Measurements from ENCODE around the gene NDOR1.
A peak's percentile ranks its signal among the peaks of the same experiment; 100 is the strongest.

NDOR1 gene

GRCh38 chr9:137164370-137165249, 40.9 kb upstream of the NDOR1 start:
- H3K4me3 Mint-ChIP-seq: no peak overlapping the region
- H3K27ac Mint-ChIP-seq: no peak overlapping the region
- peaks cover 46% of the 10 kb centered on the region for H3K27me3 Mint-ChIP-seq

DNA sequence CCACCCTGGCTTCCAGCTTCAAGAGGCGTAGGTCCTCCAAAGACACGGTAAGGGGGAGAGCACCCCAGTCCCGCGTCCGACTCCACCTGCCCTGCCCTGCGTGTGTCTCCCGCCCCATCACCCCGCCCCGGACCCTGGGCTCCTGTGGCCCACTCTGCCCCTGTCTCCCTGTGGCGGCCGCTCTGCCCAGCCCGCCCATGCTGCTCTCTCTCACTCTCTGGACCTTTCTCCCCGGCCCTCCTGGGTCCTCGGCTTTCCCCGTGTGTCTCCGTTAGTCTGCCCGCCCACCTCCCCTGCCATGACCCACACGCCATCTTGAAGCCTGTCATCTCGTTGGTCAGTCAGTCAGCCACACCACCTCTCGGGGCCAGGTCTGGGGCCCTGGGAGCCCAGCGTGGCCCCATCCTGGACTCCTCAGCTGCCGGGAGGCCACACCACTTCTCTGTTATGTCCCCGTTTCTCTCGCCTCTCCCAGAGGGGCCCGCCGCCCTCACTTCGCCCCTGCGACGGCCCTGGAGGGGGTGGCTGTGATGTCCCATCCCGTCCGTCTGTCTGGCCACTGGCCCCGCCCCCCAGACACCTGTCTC, 40.2 kb upstream of the NDOR1 start:
- no peak overlapping the region for H3K4me3 Mint-ChIP-seq

More at GRCh38 chr9:137164370-137165249, 40.9 kb upstream of the NDOR1 start:
- no peak for DNase-seq
- Mint-ChIP-seq H3K9me3 (no peaks in the 10 kb centered on the region), H3K4me1 (peaks cover 3% of the 10 kb centered on the region), H3K36me3 (ENCODE audit: low read depth) (no peaks in the 10 kb centered on the region)
- no peak for ATAC-seq

DNA sequence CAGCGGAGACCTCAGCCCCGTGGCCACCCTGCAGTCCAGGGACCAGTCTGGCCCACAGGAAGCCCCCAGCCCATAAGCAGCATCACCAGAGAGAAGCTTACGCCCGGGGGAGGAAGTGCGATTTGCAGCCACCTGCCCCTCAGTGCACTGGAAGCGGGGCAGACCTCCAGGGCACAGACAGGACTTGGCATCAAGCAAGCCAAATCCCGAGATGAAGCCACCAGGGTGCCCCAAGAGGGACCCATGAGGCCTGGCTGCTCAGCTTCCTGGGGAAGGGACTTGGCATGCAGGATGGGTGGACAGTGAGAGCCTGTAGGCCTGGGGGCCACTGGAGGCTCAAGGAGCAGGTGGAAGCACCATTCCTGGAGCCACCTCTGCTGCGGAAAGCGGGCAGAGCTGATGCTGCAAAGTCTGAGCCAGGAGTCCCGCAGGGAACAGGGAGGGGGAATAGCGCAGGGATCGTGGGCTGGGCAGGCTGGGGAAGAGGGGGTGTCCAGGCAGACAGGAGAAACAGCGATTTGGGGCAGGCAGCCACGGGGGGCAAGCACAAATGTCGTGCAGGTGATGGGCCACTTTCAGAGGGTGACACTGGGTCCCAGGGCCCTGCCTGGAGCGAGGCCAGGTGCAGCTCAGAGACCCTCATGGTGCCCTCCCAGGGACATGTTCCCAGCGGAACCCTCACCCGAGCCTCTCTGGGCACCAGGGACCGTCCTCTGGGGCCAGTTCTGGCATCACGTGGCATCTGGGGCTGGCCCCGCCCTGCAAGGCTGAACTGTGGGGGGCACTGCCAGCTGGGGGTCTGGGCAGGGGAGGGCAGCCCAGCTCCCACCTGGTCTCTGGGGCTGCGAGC, 38.9 kb upstream of the NDOR1 start:
- Mint-ChIP-seq H3K27ac (no peak overlapping the region), H3K9me3 (no peaks in the 10 kb centered on the region), H3K4me3 (no peak overlapping the region), H3K27me3 (peaks cover 44% of the 10 kb centered on the region), H3K4me1 (peaks cover 3% of the 10 kb centered on the region), H3K36me3 (ENCODE audit: low read depth) (no peaks in the 10 kb centered on the region)
- ATAC-seq (no peak), DNase-seq (no peak)

More for the DNA sequence above, 40.2 kb upstream of the NDOR1 start:
- H3K36me3 Mint-ChIP-seq (ENCODE audit: low read depth): no peaks in the 10 kb centered on the region
- H3K4me1 Mint-ChIP-seq: peaks cover 3% of the 10 kb centered on the region
- ATAC-seq: no peak
- H3K27ac Mint-ChIP-seq: no peak overlapping the region
- peaks cover 46% of the 10 kb centered on the region for H3K27me3 Mint-ChIP-seq
- no peak for DNase-seq
- no peaks in the 10 kb centered on the region for H3K9me3 Mint-ChIP-seq

DNA sequence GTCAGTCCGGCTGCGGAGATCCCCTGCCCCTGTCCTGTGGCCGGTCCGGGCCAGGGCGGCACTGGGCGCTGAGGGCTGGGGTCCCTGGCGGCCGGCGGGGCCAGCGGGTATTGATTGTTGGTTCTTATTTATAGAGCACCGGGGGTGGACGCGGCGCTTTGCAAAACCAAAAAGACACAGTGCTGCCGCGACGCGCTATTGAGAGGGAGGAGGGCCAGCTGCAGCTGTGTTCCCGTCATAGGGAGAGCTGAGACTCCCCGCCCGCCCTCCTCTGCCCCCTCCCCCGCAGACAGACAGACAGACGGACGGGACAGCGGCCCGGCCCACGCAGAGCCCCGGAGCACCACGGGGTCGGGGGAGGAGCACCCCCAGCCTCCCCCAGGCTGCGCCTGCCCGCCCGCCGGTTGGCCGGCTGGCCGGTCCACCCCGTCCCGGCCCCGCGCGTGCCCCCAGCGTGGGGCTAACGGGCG, 38.2 kb upstream of the NDOR1 start:
- H3K27me3 Mint-ChIP-seq: peaks cover 41% of the 10 kb centered on the region
- ATAC-seq (no peak), DNase-seq (no peak)
- H3K9me3 Mint-ChIP-seq: no peaks in the 10 kb centered on the region
- no peaks in the 10 kb centered on the region for H3K36me3 Mint-ChIP-seq (ENCODE audit: low read depth)
- no peak overlapping the region for H3K4me3 Mint-ChIP-seq
- no peak overlapping the region for H3K27ac Mint-ChIP-seq
- peaks cover 3% of the 10 kb centered on the region for H3K4me1 Mint-ChIP-seq

DNA sequence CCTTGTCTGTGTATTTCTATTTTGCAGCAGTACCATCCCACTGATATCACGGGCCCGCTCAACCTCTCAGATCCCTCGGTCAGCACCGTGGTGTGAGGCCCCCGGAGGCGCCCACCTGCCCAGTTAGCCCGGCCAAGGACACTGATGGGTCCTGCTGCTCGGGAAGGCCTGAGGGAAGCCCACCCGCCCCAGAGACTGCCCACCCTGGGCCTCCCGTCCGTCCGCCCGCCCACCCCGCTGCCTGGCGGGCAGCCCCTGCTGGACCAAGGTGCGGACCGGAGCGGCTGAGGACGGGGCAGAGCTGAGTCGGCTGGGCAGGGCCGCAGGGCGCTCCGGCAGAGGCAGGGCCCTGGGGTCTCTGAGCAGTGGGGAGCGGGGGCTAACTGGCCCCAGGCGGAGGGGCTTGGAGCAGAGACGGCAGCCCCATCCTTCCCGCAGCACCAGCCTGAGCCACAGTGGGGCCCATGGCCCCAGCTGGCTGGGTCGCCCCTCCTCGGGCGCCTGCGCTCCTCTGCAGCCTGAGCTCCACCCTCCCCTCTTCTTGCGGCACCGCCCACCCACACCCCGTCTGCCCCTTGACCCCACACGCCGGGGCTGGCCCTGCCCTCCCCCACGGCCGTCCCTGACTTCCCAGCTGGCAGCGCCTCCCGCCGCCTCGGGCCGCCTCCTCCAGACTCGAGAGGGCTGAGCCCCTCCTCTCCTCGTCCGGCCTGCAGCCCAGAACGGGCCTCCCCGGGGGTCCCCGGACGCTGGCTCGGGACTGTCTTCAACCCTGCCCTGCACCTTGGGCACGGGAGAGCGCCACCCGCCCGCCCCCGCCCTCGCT, 37.5 kb upstream of the NDOR1 start:
- no peak for DNase-seq
- Mint-ChIP-seq H3K9me3 (no peaks in the 10 kb centered on the region), H3K36me3 (ENCODE audit: low read depth) (no peaks in the 10 kb centered on the region), H3K27ac (no peak overlapping the region), H3K4me1 (peaks cover 1% of the 10 kb centered on the region), H3K27me3 (peaks cover 39% of the 10 kb centered on the region), H3K4me3 (no peak overlapping the region)
- peak; percentile 13 for ATAC-seq

DNA sequence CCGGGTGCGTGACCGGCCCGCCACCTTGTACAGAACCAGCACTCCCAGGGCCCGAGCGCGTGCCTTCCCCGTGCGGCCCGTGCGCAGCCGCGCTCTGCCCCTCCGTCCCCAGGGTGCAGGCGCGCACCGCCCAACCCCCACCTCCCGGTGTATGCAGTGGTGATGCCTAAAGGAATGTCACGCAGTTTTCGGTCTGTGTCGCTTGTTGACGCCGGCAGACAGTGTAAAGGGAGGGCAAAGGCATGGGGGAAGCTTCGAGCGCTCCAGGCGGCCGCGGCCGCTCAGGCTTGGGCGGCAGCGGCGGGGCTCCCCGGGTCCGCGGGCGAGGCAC, 37.0 kb upstream of the NDOR1 start:
- H3K9me3 Mint-ChIP-seq: no peaks in the 10 kb centered on the region
- H3K27ac Mint-ChIP-seq: no peak overlapping the region
- no peaks in the 10 kb centered on the region for H3K36me3 Mint-ChIP-seq (ENCODE audit: low read depth)
- no peaks in the 10 kb centered on the region for H3K4me1 Mint-ChIP-seq
- ATAC-seq (no peak), DNase-seq (no peak)
- H3K4me3 Mint-ChIP-seq: no peak overlapping the region
- H3K27me3 Mint-ChIP-seq: peaks cover 36% of the 10 kb centered on the region

DNA sequence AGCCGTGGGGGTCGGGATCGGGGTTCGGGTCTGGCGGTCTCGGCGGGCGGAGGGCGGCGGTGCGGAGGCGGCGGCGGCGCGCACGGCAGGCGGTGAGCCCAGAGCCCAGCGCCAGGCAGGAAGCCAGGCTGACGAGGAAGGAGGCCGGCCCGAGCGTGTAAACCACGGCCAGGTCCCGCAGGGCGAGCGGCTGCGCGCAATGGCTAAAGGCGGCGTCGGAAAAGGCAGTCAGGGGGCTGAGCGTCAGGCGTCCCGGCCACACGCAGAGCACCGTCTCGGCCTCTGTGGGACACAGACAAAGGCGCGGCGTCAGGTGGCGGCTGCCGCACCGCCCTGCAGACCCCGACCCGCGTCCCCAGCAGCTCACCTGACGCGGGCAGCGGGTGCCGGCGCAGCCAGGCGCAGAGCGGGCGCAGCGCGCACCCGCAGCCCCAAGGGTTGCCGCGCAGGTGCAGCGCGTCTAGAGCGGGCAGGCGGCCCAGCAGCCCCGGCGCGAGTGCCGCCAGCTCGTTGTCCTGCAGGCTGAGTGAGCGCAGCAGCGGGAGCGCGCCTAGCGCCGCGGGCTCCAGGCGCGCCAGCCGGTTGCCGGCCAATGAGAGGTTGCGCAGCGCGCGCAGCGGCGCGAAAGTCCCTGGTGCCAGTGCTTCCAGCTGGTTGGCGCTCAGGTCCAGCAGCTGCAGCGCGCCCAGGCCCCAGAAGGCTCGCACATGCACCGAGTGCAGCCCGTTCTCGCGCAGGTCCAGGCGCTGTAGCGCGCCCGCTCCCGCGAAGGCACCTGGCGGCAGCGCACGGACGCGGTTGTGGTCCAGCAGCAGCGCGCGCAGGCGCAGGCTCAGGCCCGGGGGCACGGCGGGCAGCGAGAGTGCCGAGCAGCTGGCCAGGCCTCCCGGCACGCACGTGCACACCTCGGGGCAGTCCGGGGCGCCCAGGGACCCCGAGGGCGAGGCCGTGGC, 36.3 kb upstream of the NDOR1 start:
- H3K36me3 Mint-ChIP-seq (ENCODE audit: low read depth): no peaks in the 10 kb centered on the region
- no peaks in the 10 kb centered on the region for H3K4me1 Mint-ChIP-seq
- no peak overlapping the region for H3K4me3 Mint-ChIP-seq
- no peaks in the 10 kb centered on the region for H3K9me3 Mint-ChIP-seq
- DNase-seq (peak; percentile 26), ATAC-seq (no peak)
- peaks cover 33% of the 10 kb centered on the region for H3K27me3 Mint-ChIP-seq
- no peak overlapping the region for H3K27ac Mint-ChIP-seq

DNA sequence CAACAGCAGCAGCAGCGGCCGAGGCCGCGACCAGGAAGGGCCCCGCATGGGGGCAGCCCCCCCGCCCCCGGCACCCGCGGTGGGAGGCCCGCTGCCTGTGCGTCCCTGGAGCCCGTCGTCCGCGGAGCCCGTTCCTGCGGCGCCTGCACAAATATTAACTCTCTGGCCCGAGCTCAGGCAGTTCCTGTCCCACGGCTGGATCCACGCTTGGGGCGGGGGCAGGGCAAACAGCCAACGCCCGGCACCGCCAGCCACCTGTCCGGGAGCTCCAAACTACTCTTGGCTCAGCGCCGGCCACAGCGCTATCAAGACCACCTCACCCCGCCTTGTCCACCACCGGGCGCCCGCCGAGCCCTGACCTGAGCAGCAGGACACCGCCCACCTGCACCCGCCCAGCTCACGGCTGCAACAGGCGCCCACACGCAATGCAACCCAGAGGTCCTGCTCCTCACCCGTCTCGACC, 35.6 kb upstream of the NDOR1 start, which contains the start of gene LRRC26:
TSS of gene LRRC26 (minus strand) at position 156 of the 463 bp plus-strand sequence. CDS start at position 48, 108 bp downstream.
- DNase-seq (no peak), ATAC-seq (no peak)
- Mint-ChIP-seq H3K4me3 (no peak within 1 kb of the TSS), H3K9me3 (no peaks in the 10 kb centered on the region), H3K4me1 (no peaks in the 10 kb centered on the region), H3K27me3 (peaks cover 28% of the 10 kb centered on the region), H3K27ac (no peak within 1 kb of the TSS), H3K36me3 (ENCODE audit: low read depth) (no peaks in the 10 kb centered on the region)

- Mint-ChIP-seq H3K36me3 (ENCODE audit: low read depth) (no peaks in the 10 kb centered on the region), H3K4me3 (no peak overlapping the region), H3K4me1 (no peaks in the 10 kb centered on the region), H3K27ac (no peak overlapping the region), H3K27me3 (peaks cover 22% of the 10 kb centered on the region), H3K9me3 (no peaks in the 10 kb centered on the region)
- ATAC-seq (no peak), DNase-seq (no peak)
Observed at GRCh38 chr9:137170486-137171148, 34.9 kb upstream of the NDOR1 start.

DNA sequence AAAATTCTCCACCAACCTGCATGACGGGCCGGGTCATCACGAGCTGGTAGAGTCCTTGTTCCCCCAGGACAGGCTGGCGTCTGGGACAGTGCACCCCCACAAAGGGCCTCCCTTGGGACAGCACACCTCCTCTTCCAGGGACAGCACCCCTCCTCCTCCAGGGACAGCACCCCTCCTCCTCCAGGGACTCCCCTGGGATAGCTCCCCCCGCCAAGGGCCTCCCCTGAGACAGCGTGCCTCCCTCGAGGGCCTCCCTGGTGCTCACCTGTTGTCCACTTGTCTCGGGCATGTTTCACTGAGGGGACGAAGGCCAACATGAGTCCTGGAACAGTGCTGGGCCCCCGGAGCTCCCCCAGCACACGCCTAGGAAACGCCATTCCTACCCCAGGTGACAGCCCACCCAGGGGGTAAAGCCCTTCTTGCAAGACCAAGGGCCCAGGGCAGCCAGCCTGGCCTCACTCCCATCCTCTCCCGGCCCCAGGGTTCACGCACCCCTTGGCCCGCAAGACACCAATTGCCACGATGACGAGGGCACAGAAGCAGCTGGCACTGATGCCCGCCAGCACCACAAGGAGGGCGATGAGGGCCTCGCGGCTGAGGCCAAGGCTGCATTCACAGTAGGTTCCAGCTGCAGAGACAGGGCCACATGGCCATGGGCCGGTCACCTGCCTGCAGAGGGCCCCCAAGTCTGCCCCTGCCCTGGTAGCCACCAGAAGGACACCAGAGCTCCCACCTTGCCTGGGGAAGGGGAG, 34.2 kb upstream of the NDOR1 start:
- Mint-ChIP-seq H3K27ac (no peak overlapping the region), H3K4me3 (no peak overlapping the region), H3K27me3 (peaks cover 20% of the 10 kb centered on the region), H3K9me3 (no peaks in the 10 kb centered on the region), H3K4me1 (no peaks in the 10 kb centered on the region), H3K36me3 (ENCODE audit: low read depth) (no peaks in the 10 kb centered on the region)
- no peak for DNase-seq
- ATAC-seq: no peak

- H3K9me3 Mint-ChIP-seq: no peaks in the 10 kb centered on the region
Observed at GRCh38 chr9:137172901-137173795, 32.4 kb upstream of the NDOR1 start.

More at GRCh38 chr9:137172901-137173795, 32.4 kb upstream of the NDOR1 start:
- ATAC-seq: no peak
- no peak overlapping the region for H3K27ac Mint-ChIP-seq
- no peak for DNase-seq
- no peak overlapping the region for H3K4me3 Mint-ChIP-seq
- peaks cover 11% of the 10 kb centered on the region for H3K27me3 Mint-ChIP-seq
- no peaks in the 10 kb centered on the region for H3K36me3 Mint-ChIP-seq (ENCODE audit: low read depth)
- H3K4me1 Mint-ChIP-seq: no peaks in the 10 kb centered on the region
